ENCODE data around the gene TNFAIP1.

GRCh38 chr17:28343491-28343932 is 8.0 kb downstream of the TNFAIP1 start:
- TF ChIP-seq, protein P1, sequence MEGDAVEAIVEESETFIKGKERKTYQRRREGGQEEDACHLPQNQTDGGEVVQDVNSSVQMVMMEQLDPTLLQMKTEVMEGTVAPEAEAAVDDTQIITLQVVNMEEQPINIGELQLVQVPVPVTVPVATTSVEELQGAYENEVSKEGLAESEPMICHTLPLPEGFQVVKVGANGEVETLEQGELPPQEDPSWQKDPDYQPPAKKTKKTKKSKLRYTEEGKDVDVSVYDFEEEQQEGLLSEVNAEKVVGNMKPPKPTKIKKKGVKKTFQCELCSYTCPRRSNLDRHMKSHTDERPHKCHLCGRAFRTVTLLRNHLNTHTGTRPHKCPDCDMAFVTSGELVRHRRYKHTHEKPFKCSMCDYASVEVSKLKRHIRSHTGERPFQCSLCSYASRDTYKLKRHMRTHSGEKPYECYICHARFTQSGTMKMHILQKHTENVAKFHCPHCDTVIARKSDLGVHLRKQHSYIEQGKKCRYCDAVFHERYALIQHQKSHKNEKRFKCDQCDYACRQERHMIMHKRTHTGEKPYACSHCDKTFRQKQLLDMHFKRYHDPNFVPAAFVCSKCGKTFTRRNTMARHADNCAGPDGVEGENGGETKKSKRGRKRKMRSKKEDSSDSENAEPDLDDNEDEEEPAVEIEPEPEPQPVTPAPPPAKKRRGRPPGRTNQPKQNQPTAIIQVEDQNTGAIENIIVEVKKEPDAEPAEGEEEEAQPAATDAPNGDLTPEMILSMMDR (IDR thresholded peaks at IDR 0.05 in 4 of 5, conservative IDR thresholded peaks at IDR 0.05 in 1 of 5), result no peak
- no peak for TF ChIP-seq POLR2A (IDR thresholded peaks at IDR 0.05)
